A549 (cell line): Measurements from ENCODE around the gene ATP1A2. TPM values are rescaled to one million over a fixed set of nuclear protein-coding genes. Genes with fewer than 3 reads are reported as not detected.

Experiments used
- CEBPB ChIP-seq, 2 experiments: fragments of >200 bp in 1 of 2; sonication (Bioruptor Twin) in 1 of 2; formaldehyde crosslinking in 1 of 2; IDR thresholded peaks; 2 replicates each; pipeline ENCODE4 v1.6.1; 2012 to 2016
- CHD2 ChIP-seq: fragments of 150-350 bp; IDR thresholded peaks from 2 replicates; pipeline ENCODE4 v1.6.1; 2014; ENCODE audit warnings: low read length; ENCODE audit not compliant: partially characterized antibody
- CHD4 ChIP-seq: fragments of 200-600 bp; sonication (generic); IDR thresholded peaks from 2 replicates; pipeline ENCODE4 v1.6.1; 2016; ENCODE audit warnings: antibody characterized with exemption, mild to moderate bottlenecking, borderline replicate concordance
- EP300 ChIP-seq, 2 experiments: fragments of >200 bp; sonication (Bioruptor Twin); formaldehyde crosslinking; IDR thresholded peaks; 2 replicates in 1 of 2; 3 replicates in 1 of 2; pipeline ENCODE4 v1.6.1; 2016 to 2017
- FOSL2 ChIP-seq, 2 experiments: fragments of 450-650 bp in 1 of 2; fragments of >200 bp in 1 of 2; sonication (Bioruptor Twin) in 1 of 2; formaldehyde crosslinking; IDR thresholded peaks; 2 replicates each; pipeline versions ENCODE4 v1.5.0 to v1.6.1; 2016 to 2020; ENCODE audit warnings: mild to moderate bottlenecking in 1 of 2, moderate library complexity in 1 of 2
- GATA3 ChIP-seq: IDR thresholded peaks from 2 replicates; pipeline ENCODE4 v1.6.1; 2012; ENCODE audit warnings: borderline replicate concordance
- HOXA7 ChIP-seq: fragments of 250-450 bp; sonication (Bioruptor Pico); IDR thresholded peaks from 2 replicates; pipeline ENCODE4 v1.5.0; 2020; ENCODE audit warnings: mild to moderate bottlenecking, moderate library complexity
- HOXB13 ChIP-seq: fragments of 250-450 bp; sonication (Bioruptor Pico); IDR thresholded peaks from 2 replicates; pipeline ENCODE4 v1.5.0; 2020; ENCODE audit warnings: low read depth, mild to moderate bottlenecking, moderate library complexity
- HOXB5 ChIP-seq: fragments of 250-450 bp; sonication (Bioruptor Pico); IDR thresholded peaks from 2 replicates; pipeline ENCODE4 v1.5.0; 2020; ENCODE audit warnings: mild to moderate bottlenecking, moderate library complexity
- KDM1A ChIP-seq: fragments of 200-600 bp; sonication (generic); IDR thresholded peaks from 2 replicates; pipeline ENCODE4 v1.6.1; 2016; ENCODE audit warnings: low read depth, mild to moderate bottlenecking
- MAFK ChIP-seq: fragments of 450-650 bp; IDR thresholded peaks from 2 replicates; pipeline ENCODE4 v1.6.1; 2014; ENCODE audit not compliant: partially characterized antibody
- MAZ ChIP-seq: fragments of 150-350 bp; IDR thresholded peaks from 2 replicates; pipeline ENCODE4 v1.6.1; 2014; ENCODE audit warnings: antibody characterized with exemption, low read depth, low read length, borderline replicate concordance
- MYC ChIP-seq: IDR thresholded peaks from 2 replicates; pipeline ENCODE4 v1.6.1; 2012; ENCODE audit warnings: mild to moderate bottlenecking, inconsistent platforms, low read length, improper control_type of control experiment, borderline replicate concordance
- NPAS2 ChIP-seq: fragments of 250-450 bp; sonication (Bioruptor Pico); IDR thresholded peaks from 2 replicates; pipeline ENCODE4 v1.8.0; 2022; ENCODE audit warnings: mild to moderate bottlenecking, moderate library complexity, borderline replicate concordance
- NR3C1 ChIP-seq: fragments of >200 bp; sonication (Bioruptor Twin); formaldehyde crosslinking; IDR thresholded peaks from 3 replicates; pipeline ENCODE4 v1.6.1; 2017
- PHF8 ChIP-seq: fragments of 200-600 bp; sonication (generic); IDR thresholded peaks from 2 replicates; pipeline ENCODE4 v1.6.1; 2016; ENCODE audit warnings: low read depth, mild to moderate bottlenecking, antibody characterized with exemption, moderate library complexity, borderline replicate concordance
- POLR2A ChIP-seq: IDR thresholded peaks from 2 replicates; pipeline ENCODE4 v1.6.1; 2012; ENCODE audit warnings: mild to moderate bottlenecking, low read length
- RARB ChIP-seq: fragments of 250-450 bp; sonication (Bioruptor Pico); IDR thresholded peaks from 2 replicates; pipeline ENCODE4 v1.8.0; 2021; ENCODE audit warnings: mild to moderate bottlenecking, moderate library complexity
- RCOR1 ChIP-seq: fragments of 150-350 bp; IDR thresholded peaks from 2 replicates; pipeline ENCODE4 v1.6.1; 2014; ENCODE audit warnings: antibody characterized with exemption, low read length, low read depth
- RFX5 ChIP-seq: fragments of 450-650 bp; IDR thresholded peaks from 2 replicates; pipeline ENCODE4 v1.7.1; 2014; ENCODE audit warnings: antibody characterized with exemption, mild to moderate bottlenecking, moderate library complexity
- TFCP2L1 ChIP-seq: fragments of 250-450 bp; sonication (Bioruptor Pico); IDR thresholded peaks from 2 replicates; pipeline ENCODE4 v1.5.0; 2021; ENCODE audit warnings: mild to moderate bottlenecking
- ZSCAN20 ChIP-seq: fragments of 250-450 bp; sonication (Bioruptor Pico); IDR thresholded peaks from 2 replicates; pipeline ENCODE4 v1.8.0; 2022; ENCODE audit warnings: mild to moderate bottlenecking, moderate library complexity
- polyA plus RNA-seq, 4 experiments: library from polyadenylated mRNA; depleted of rRNA in 3 of 4; stranded (reverse); fragments of >200 nt; fragmentation: RNase III in 1 of 4; extraction: RNeasy Plus Mini Kit Qiagen cat#74134 plus additional on column Dnase treatment in 1 of 4; gene quantifications; 2 replicates in 3 of 4; 3 replicates in 1 of 4; pipeline ENCODE4 v1.2.3, GENCODE V29; 2011 to 2017
- TF ChIP-seq, protein P1 (sequence below): fragments of 250-450 bp; sonication (Bioruptor Pico); IDR thresholded peaks from 2 replicates; pipeline ENCODE4 v1.5.0; 2021; ENCODE audit warnings: mild to moderate bottlenecking, moderate library complexity, borderline replicate concordance
- TF ChIP-seq, protein P2 (sequence below): IDR thresholded peaks from 2 replicates; pipeline ENCODE4 v1.6.1; 2012
- TF ChIP-seq, protein P3 (sequence below): fragments of >200 bp; sonication (Bioruptor Twin); formaldehyde crosslinking; IDR thresholded peaks from 3 replicates; pipeline ENCODE4 v1.6.1; 2016
- TF ChIP-seq, protein P4 (sequence below): fragments of >200 bp; sonication (Bioruptor Twin); formaldehyde crosslinking; IDR thresholded peaks from 2 replicates; pipeline ENCODE4 v1.6.1; 2016
- TF ChIP-seq, protein P5 (sequence below): IDR thresholded peaks from 2 replicates; pipeline ENCODE4 v1.6.1; 2012; ENCODE audit warnings: low read depth, borderline replicate concordance
- TF ChIP-seq, protein P6 (sequence below): fragments of 250-450 bp; sonication (Bioruptor Pico); IDR thresholded peaks from 2 replicates; pipeline ENCODE4 v1.5.0; 2020; ENCODE audit warnings: low read depth, mild to moderate bottlenecking, moderate library complexity
- TF ChIP-seq, protein P7 (sequence below): fragments of 150-350 bp; IDR thresholded peaks from 2 replicates; pipeline ENCODE4 v1.6.1; 2014; ENCODE audit warnings: low read depth, mild to moderate bottlenecking, low read length
- TF ChIP-seq, protein P8 (sequence below): fragments of 450-650 bp; IDR thresholded peaks from 2 replicates; pipeline ENCODE4 v1.6.1; 2014; ENCODE audit warnings: antibody characterized with exemption
- TF ChIP-seq, protein P9 (sequence below): fragments of 200-600 bp; sonication (generic); IDR thresholded peaks from 2 replicates; pipeline ENCODE4 v1.6.1; 2016; ENCODE audit warnings: antibody characterized with exemption, mild to moderate bottlenecking, moderate library complexity

ATP1A2 gene
- polyA plus RNA-seq, 2 of the 4 experiments (the other 2 are of a cell fraction): 0.09 TPM; not detected in 1

DNA sequence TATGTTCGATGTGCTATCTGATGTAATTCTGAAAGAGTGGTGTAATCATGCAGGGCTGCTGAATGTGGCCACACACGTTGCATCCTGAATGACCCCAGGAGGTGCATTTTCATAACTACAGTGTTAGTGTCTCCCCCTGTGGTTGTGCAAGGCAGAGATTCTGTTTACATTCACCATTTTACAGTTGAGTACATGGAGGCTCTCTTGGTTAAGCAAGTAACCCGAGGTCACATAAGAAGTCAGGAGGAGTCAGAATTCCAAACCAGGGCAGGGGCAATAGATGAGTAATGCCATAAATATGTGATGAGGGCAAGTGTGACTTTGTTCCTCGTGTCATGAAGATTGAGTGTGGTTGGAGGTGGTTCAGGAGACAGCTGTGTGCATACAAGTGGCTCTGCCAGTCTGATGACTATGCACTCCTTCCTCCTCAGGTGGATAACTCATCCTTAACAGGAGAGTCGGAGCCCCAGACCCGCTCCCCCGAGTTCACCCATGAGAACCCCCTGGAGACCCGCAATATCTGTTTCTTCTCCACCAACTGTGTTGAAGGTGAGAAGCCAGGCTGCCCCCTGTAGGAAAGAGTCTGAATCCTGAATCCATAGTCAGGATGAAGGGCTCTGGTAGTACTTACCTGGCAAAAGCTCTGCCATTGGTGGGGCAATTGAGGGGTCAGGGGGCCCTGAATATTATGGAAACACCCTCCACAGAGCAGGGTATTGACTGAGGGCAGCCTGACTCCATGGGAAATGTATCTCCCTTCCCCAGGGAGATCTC lies 9.3 kb downstream of the ATP1A2 start (continued):
- no peak for TF ChIP-seq RCOR1
- peak; percentile 82 to 89; a peak in 3 of 5 replicates for TF ChIP-seq EP300 (IDR thresholded peaks at IDR 0.05)
- TF ChIP-seq MAFK: peak; percentile 64
- peak; percentile 78 for TF ChIP-seq GATA3
- TF ChIP-seq, protein P1, sequence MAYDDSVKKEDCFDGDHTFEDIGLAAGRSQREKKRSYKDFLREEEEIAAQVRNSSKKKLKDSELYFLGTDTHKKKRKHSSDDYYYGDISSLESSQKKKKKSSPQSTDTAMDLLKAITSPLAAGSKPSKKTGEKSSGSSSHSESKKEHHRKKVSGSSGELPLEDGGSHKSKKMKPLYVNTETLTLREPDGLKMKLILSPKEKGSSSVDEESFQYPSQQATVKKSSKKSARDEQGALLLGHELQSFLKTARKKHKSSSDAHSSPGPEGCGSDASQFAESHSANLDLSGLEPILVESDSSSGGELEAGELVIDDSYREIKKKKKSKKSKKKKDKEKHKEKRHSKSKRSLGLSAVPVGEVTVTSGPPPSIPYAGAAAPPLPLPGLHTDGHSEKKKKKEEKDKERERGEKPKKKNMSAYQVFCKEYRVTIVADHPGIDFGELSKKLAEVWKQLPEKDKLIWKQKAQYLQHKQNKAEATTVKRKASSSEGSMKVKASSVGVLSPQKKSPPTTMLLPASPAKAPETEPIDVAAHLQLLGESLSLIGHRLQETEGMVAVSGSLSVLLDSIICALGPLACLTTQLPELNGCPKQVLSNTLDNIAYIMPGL: no peak
- TF ChIP-seq, protein P2, sequence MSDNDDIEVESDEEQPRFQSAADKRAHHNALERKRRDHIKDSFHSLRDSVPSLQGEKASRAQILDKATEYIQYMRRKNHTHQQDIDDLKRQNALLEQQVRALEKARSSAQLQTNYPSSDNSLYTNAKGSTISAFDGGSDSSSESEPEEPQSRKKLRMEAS: no peak; the same call in none of the 2 replicates
- TF ChIP-seq, protein P3, sequence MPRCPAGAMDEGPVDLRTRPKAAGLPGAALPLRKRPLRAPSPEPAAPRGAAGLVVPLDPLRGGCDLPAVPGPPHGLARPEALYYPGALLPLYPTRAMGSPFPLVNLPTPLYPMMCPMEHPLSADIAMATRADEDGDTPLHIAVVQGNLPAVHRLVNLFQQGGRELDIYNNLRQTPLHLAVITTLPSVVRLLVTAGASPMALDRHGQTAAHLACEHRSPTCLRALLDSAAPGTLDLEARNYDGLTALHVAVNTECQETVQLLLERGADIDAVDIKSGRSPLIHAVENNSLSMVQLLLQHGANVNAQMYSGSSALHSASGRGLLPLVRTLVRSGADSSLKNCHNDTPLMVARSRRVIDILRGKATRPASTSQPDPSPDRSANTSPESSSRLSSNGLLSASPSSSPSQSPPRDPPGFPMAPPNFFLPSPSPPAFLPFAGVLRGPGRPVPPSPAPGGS: peak; percentile 77; the same call in 2 of the 3 replicates
- no peak for TF ChIP-seq ZSCAN20 (CRISPR knock-in tag)
- TF ChIP-seq CEBPB (IDR thresholded peaks at IDR 0.05): peak; percentile 71 to 85
- peak; percentile 87 for TF ChIP-seq FOSL2 (IDR thresholded peaks at IDR 0.05)
- peak; percentile 87 for TF ChIP-seq FOSL2 (CRISPR knock-in tag; IDR thresholded peaks at IDR 0.05)
- TF ChIP-seq, protein P4, sequence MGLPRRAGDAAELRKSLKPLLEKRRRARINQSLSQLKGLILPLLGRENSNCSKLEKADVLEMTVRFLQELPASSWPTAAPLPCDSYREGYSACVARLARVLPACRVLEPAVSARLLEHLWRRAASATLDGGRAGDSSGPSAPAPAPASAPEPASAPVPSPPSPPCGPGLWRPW: peak; percentile 81
- TF ChIP-seq, protein P5, sequence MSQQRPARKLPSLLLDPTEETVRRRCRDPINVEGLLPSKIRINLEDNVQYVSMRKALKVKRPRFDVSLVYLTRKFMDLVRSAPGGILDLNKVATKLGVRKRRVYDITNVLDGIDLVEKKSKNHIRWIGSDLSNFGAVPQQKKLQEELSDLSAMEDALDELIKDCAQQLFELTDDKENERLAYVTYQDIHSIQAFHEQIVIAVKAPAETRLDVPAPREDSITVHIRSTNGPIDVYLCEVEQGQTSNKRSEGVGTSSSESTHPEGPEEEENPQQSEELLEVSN: no peak
- TF ChIP-seq RARB: no peak
- TF ChIP-seq HOXA7 (CRISPR knock-in tag): no peak
- TF ChIP-seq MYC: no peak
- no peak for TF ChIP-seq NPAS2
- no peak for TF ChIP-seq PHF8
- TF ChIP-seq, protein P6, sequence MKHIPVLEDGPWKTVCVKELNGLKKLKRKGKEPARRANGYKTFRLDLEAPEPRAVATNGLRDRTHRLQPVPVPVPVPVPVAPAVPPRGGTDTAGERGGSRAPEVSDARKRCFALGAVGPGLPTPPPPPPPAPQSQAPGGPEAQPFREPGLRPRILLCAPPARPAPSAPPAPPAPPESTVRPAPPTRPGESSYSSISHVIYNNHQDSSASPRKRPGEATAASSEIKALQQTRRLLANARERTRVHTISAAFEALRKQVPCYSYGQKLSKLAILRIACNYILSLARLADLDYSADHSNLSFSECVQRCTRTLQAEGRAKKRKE (CRISPR knock-in tag): no peak
- no peak for TF ChIP-seq CHD2
- TF ChIP-seq, protein P7, sequence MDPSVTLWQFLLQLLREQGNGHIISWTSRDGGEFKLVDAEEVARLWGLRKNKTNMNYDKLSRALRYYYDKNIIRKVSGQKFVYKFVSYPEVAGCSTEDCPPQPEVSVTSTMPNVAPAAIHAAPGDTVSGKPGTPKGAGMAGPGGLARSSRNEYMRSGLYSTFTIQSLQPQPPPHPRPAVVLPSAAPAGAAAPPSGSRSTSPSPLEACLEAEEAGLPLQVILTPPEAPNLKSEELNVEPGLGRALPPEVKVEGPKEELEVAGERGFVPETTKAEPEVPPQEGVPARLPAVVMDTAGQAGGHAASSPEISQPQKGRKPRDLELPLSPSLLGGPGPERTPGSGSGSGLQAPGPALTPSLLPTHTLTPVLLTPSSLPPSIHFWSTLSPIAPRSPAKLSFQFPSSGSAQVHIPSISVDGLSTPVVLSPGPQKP: no peak
- no peak for TF ChIP-seq TFCP2L1 (CRISPR knock-in tag)
- no peak for TF ChIP-seq HOXB13 (CRISPR knock-in tag)
- no peak for TF ChIP-seq CHD4
- TF ChIP-seq KDM1A: no peak
- TF ChIP-seq, protein P8, sequence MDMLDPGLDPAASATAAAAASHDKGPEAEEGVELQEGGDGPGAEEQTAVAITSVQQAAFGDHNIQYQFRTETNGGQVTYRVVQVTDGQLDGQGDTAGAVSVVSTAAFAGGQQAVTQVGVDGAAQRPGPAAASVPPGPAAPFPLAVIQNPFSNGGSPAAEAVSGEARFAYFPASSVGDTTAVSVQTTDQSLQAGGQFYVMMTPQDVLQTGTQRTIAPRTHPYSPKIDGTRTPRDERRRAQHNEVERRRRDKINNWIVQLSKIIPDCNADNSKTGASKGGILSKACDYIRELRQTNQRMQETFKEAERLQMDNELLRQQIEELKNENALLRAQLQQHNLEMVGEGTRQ: no peak
- peak; percentile 81 for TF ChIP-seq HOXB5
- no peak for TF ChIP-seq NR3C1
- no peak for TF ChIP-seq MAZ
- TF ChIP-seq, protein P9, sequence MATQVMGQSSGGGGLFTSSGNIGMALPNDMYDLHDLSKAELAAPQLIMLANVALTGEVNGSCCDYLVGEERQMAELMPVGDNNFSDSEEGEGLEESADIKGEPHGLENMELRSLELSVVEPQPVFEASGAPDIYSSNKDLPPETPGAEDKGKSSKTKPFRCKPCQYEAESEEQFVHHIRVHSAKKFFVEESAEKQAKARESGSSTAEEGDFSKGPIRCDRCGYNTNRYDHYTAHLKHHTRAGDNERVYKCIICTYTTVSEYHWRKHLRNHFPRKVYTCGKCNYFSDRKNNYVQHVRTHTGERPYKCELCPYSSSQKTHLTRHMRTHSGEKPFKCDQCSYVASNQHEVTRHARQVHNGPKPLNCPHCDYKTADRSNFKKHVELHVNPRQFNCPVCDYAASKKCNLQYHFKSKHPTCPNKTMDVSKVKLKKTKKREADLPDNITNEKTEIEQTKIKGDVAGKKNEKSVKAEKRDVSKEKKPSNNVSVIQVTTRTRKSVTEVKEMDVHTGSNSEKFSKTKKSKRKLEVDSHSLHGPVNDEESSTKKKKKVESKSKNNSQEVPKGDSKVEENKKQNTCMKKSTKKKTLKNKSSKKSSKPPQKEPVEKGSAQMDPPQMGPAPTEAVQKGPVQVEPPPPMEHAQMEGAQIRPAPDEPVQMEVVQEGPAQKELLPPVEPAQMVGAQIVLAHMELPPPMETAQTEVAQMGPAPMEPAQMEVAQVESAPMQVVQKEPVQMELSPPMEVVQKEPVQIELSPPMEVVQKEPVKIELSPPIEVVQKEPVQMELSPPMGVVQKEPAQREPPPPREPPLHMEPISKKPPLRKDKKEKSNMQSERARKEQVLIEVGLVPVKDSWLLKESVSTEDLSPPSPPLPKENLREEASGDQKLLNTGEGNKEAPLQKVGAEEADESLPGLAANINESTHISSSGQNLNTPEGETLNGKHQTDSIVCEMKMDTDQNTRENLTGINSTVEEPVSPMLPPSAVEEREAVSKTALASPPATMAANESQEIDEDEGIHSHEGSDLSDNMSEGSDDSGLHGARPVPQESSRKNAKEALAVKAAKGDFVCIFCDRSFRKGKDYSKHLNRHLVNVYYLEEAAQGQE: no peak
- TF ChIP-seq POLR2A: no peak
- TF ChIP-seq RFX5: no peak
